Measurements from ENCODE around the gene HSF2BP.
"Not testable (repeated sequence)": the region's sequence is repeated elsewhere in the genome, so short reads cannot be mapped to it uniquely, and the experiment has no call there.

The HSF2BP gene

GRCh38 chr21:43599728-43600127 lies 59.6 kb downstream of the HSF2BP start:
- DNase-seq (ENCODE audit: low read depth in 1 of 2, low spot score in 1 of 2), result no peak

- no peak for DNase-seq (ENCODE audit: low read depth in 1 of 2, low spot score in 1 of 2)
Measured at GRCh38 chr21:43598416-43599120, 60.7 kb downstream of the HSF2BP start.

- DNase-seq (ENCODE audit: low read depth in 1 of 2, low spot score in 1 of 2), result no peak
Measured at GRCh38 chr21:43597540-43598250, 61.6 kb downstream of the HSF2BP start.

GRCh38 chr21:43597052-43597451 lies 62.2 kb downstream of the HSF2BP start:
- no peak for DNase-seq (ENCODE audit: low read depth in 1 of 2, low spot score in 1 of 2)

GRCh38 chr21:43596616-43597015 lies 62.7 kb downstream of the HSF2BP start:
- no peak for DNase-seq (ENCODE audit: low read depth in 1 of 2, low spot score in 1 of 2)

- not testable (repeated sequence) for DNase-seq (ENCODE audit: low read depth in 1 of 2, low spot score in 1 of 2)
Measured at GRCh38 chr21:43595769-43596168, 63.5 kb downstream of the HSF2BP start.

- DNase-seq (ENCODE audit: low read depth in 1 of 2, low spot score in 1 of 2), result no peak
Measured at GRCh38 chr21:43593078-43593477, 66.2 kb downstream of the HSF2BP start.

- no peak for DNase-seq (ENCODE audit: low read depth in 1 of 2, low spot score in 1 of 2)
Measured at GRCh38 chr21:43591571-43591970, 67.7 kb downstream of the HSF2BP start.

GRCh38 chr21:43590194-43590593 lies 69.1 kb downstream of the HSF2BP start:
- no peak for DNase-seq (ENCODE audit: low read depth in 1 of 2, low spot score in 1 of 2)

- no peak for DNase-seq (ENCODE audit: low read depth in 1 of 2, low spot score in 1 of 2)
Measured at GRCh38 chr21:43588957-43589356, 70.3 kb downstream of the HSF2BP start.

GRCh38 chr21:43585924-43586413 lies 73.3 kb downstream of the HSF2BP start:
- DNase-seq (ENCODE audit: low read depth in 1 of 2, low spot score in 1 of 2), result no peak

GRCh38 chr21:43585514-43585913 lies 73.8 kb downstream of the HSF2BP start:
- no peak for DNase-seq (ENCODE audit: low read depth in 1 of 2, low spot score in 1 of 2)

GRCh38 chr21:43581453-43581852 lies 77.8 kb downstream of the HSF2BP start:
- DNase-seq (ENCODE audit: low read depth in 1 of 2, low spot score in 1 of 2), result no peak

GRCh38 chr21:43578677-43579303 lies 80.5 kb downstream of the HSF2BP start:
- DNase-seq (ENCODE audit: low read depth in 1 of 2, low spot score in 1 of 2), result no peak

- DNase-seq (ENCODE audit: low read depth in 1 of 2, low spot score in 1 of 2), result no peak
Measured at GRCh38 chr21:43575473-43575844, 83.8 kb downstream of the HSF2BP start.

- no peak for DNase-seq (ENCODE audit: low read depth in 1 of 2, low spot score in 1 of 2)
Measured at GRCh38 chr21:43574741-43575472, 84.4 kb downstream of the HSF2BP start.

GRCh38 chr21:43573921-43574320 lies 85.4 kb downstream of the HSF2BP start:
- no peak for DNase-seq (ENCODE audit: low read depth in 1 of 2, low spot score in 1 of 2)

GRCh38 chr21:43572446-43572845 lies 86.8 kb downstream of the HSF2BP start:
- DNase-seq (ENCODE audit: low read depth in 1 of 2, low spot score in 1 of 2), result no peak

GRCh38 chr21:43571976-43572375 lies 87.3 kb downstream of the HSF2BP start:
- no peak for DNase-seq (ENCODE audit: low read depth in 1 of 2, low spot score in 1 of 2)

GRCh38 chr21:43570195-43570594 lies 89.1 kb downstream of the HSF2BP start:
- not testable (repeated sequence) for DNase-seq (ENCODE audit: low read depth in 1 of 2, low spot score in 1 of 2)

GRCh38 chr21:43562451-43562850 lies 96.8 kb downstream of the HSF2BP start:
- not testable (repeated sequence) for DNase-seq (ENCODE audit: low read depth in 1 of 2, low spot score in 1 of 2)

Data from activated CD4-positive, alpha-beta T cell treated with anti-CD3 and anti-CD28 coated beads, Interleukin-2, amount 50 U/mL, for 24 hours (primary cell).